GM12878 (cell line): ENCODE measurements around the gene GLIPR2. TPM values are rescaled to one million over a fixed set of nuclear protein-coding genes. Genes with fewer than 3 reads are reported as not detected.

Experiments used
- ATAC-seq: fragments of 200-7000 bp; cut with Tn5 transposase; 3 replicates; pipeline ENCODE4 v1.9.1; 2020; ENCODE audit warnings: mild to moderate bottlenecking, moderate library complexity
- BruUV-seq: library from RNA; stranded (reverse); fragments of 400-500 nt; replicated peaks from 2 replicates; lab custom pipeline; 2021; lab: Mats Ljungman, UMichigan
- CTCF ChIA-PET: fragments of 300-600 bp; sonication (Branson Sonifier 250); formaldehyde crosslinking; extraction: SDS; loops from one replicate; lab custom pipeline; 2021; ENCODE audit warnings: inconsistent platforms; lab: Yijun Ruan, JAX
- POLR2A ChIA-PET: fragments of 350-600 bp; formaldehyde crosslinking; extraction: SDS; loops from one replicate; lab custom pipeline; 2021; ENCODE audit warnings: inconsistent platforms; lab: Charles Lee
- RAD21 ChIA-PET: fragments of 300-600 bp; sonication (Branson Sonifier 250); formaldehyde crosslinking; loops from one replicate; lab custom pipeline; 2023; ENCODE audit warnings: antibody characterized with exemption; ENCODE audit not compliant: unreplicated experiment; lab: Charles Lee
- SMC1A ChIA-PET: fragments of 300-600 bp; sonication (Branson Sonifier 250); formaldehyde crosslinking; loops from one replicate; lab custom pipeline; 2023; ENCODE audit not compliant: unreplicated experiment, uncharacterized antibody; lab: Charles Lee
- DNase-seq: peaks from one replicate; pipeline ENCODE4 v3.0.0-alpha.2; 2011; ENCODE audit warnings: low read depth, low spot score
- FAIRE-seq: peaks from 3 replicates; lab custom pipeline; 2011; peaks lifted over from hg19 to GRCh38; lab: Jason Lieb, UNC
- H2AFZ ChIP-seq: 2 replicates; pipeline ENCODE4 v1.6.0; 2011; ENCODE audit warnings: low read depth, low read length, control low read depth; ENCODE audit not compliant: control insufficient read depth
- H3K27ac ChIP-seq: 2 replicates; pipeline ENCODE4 v1.5.1; 2011; ENCODE audit warnings: control low read depth; ENCODE audit not compliant: control insufficient read depth, insufficient read depth
- H3K27me3 ChIP-seq, 2 experiments: replicated peaks in 1 of 2; 2 replicates each; pipeline versions ENCODE4 v1.6.0 to v1.6.1; 2011; ENCODE audit warnings: low read length in 1 of 2; ENCODE audit not compliant: control insufficient read depth in 2 of 2, insufficient read depth in 2 of 2
- H3K36me3 ChIP-seq, 2 experiments: 2 replicates each; pipeline ENCODE4 v1.5.1; 2011; ENCODE audit warnings: low read length in 1 of 2; ENCODE audit not compliant: control insufficient read depth in 2 of 2, insufficient read depth in 2 of 2
- H3K4me1 ChIP-seq: 2 replicates; pipeline ENCODE4 v1.6.1; 2011; ENCODE audit warnings: mild to moderate bottlenecking, low read length, moderate library complexity, mixed read lengths; ENCODE audit not compliant: control insufficient read depth, insufficient read depth
- H3K4me2 ChIP-seq: 2 replicates; pipeline ENCODE4 v1.6.0; 2011; ENCODE audit warnings: control low read depth; ENCODE audit not compliant: control insufficient read depth, insufficient read depth
- H3K4me3 ChIP-seq: fragments of 200-600 bp; sonication (generic); 2 replicates; pipeline ENCODE4 v1.5.1; 2016
- H3K79me2 ChIP-seq: 2 replicates; pipeline ENCODE4 v1.6.0; 2011; ENCODE audit warnings: low read length; ENCODE audit not compliant: control insufficient read depth, insufficient read depth
- H3K9ac ChIP-seq: 2 replicates; pipeline ENCODE4 v1.8.0; 2011; ENCODE audit warnings: low read length, control low read depth, mixed read lengths; ENCODE audit not compliant: control insufficient read depth, insufficient read depth
- H3K9me3 ChIP-seq: replicated peaks from 3 replicates; pipeline ENCODE4 v1.5.1; 2011; ENCODE audit warnings: mild to moderate bottlenecking, low read length; ENCODE audit not compliant: control insufficient read depth, insufficient read depth
- H4K20me1 ChIP-seq: 2 replicates; pipeline ENCODE4 v1.6.0; 2011; ENCODE audit not compliant: control insufficient read depth, insufficient read depth
- BACH1 ChIP-seq: fragments of 450-650 bp; IDR thresholded peaks from 2 replicates; pipeline ENCODE4 v1.6.1; 2017; ENCODE audit warnings: mild to moderate bottlenecking, borderline replicate concordance
- FOXM1 ChIP-seq: IDR thresholded peaks from 2 replicates; pipeline ENCODE4 v1.6.1; 2012; ENCODE audit warnings: low read depth, mild to moderate bottlenecking, inconsistent platforms, low read length, moderate library complexity
- JUNB ChIP-seq: IDR thresholded peaks from 2 replicates; pipeline ENCODE4 v1.6.1; 2016; ENCODE audit warnings: antibody characterized with exemption, mild to moderate bottlenecking
- NR2C2 ChIP-seq: IDR thresholded peaks from 2 replicates; pipeline ENCODE4 v1.6.1; 2011; ENCODE audit warnings: borderline replicate concordance, low read depth; ENCODE audit not compliant: control insufficient read depth, insufficient read length
- NRF1 ChIP-seq: conservative IDR thresholded peaks from 2 replicates; pipeline ENCODE4 v1.6.1; 2011; ENCODE audit warnings: mild to moderate bottlenecking, low read depth, low read length, improper control_type of control experiment
- PAX8 ChIP-seq: fragments of 450-650 bp; IDR thresholded peaks from 2 replicates; pipeline ENCODE4 v1.6.1; 2017; ENCODE audit warnings: mild to moderate bottlenecking, moderate library complexity
- POU2F2 ChIP-seq: IDR thresholded peaks from 3 replicates; pipeline ENCODE4 v1.6.1; 2011; ENCODE audit warnings: low read depth, mild to moderate bottlenecking, low read length, borderline replicate concordance
- RELA ChIP-seq: fragments of 450-650 bp; IDR thresholded peaks from 2 replicates; pipeline ENCODE4 v1.8.0; 2014; ENCODE audit warnings: borderline replicate concordance; ENCODE audit not compliant: partially characterized antibody
- SMAD5 ChIP-seq: IDR thresholded peaks from 2 replicates; pipeline ENCODE4 v1.6.1; 2016; ENCODE audit warnings: antibody characterized with exemption, low read depth
- SPI1 ChIP-seq: IDR thresholded peaks from 2 replicates; pipeline ENCODE4 v1.6.1; 2011; ENCODE audit warnings: low read depth, mild to moderate bottlenecking, low read length, moderate library complexity, borderline replicate concordance; ENCODE audit not compliant: insufficient read depth
- TAF1 ChIP-seq: IDR thresholded peaks from 2 replicates; pipeline ENCODE4 v1.6.1; 2011; ENCODE audit warnings: mild to moderate bottlenecking, low read depth, low read length, borderline replicate concordance
- TBL1XR1 ChIP-seq: IDR thresholded peaks from 2 replicates; pipeline ENCODE4 v1.6.1; 2012; ENCODE audit warnings: low read depth, low read length, improper control_type of control experiment
- ZSCAN29 ChIP-seq: fragments of 450-650 bp; IDR thresholded peaks from 2 replicates; pipeline ENCODE4 v1.6.1; 2017; ENCODE audit warnings: mild to moderate bottlenecking, moderate library complexity
- whole genome bisulfite sequencing: methylation state at CpG from one replicate; pipeline ENCODE4 v1.1.6; 2016; ENCODE audit warnings: low lambda C conversion rate; ENCODE audit not compliant: insufficient replicate concordance, insufficient coverage; ENCODE audit errors: missing lambda C conversion rate; 5-methylcytosine and 5-hydroxymethylcytosine counted together
- in situ Hi-C: fragments of 300-500 bp; cut with MboI; formaldehyde crosslinking; loops from 9 replicates; pipeline ENCODE4 v1.14.3; 2018; ENCODE audit warnings: mixed read lengths
- intact Hi-C: fragments of 100-400 bp; cut with micrococcal nuclease; formaldehyde crosslinking; loops from one replicate; pipeline ENCODE4 v1.14.2; 2022; ENCODE audit not compliant: unreplicated experiment
- polyA plus RNA-seq, 11 experiments: library from polyadenylated mRNA; depleted of rRNA in 4 of 11; unstranded in 6 of 11; stranded (reverse) in 5 of 11; fragments of >200 nt; fragmentation: Nextera tagmentation in 4 of 11; fragmentation: Illumina TruSeq in 1 of 11; extraction: Ambion mirVana in 4 of 11; extraction: Trizol in 1 of 11; gene quantifications; 1 replicate in 1 of 11; 2 replicates in 10 of 11; pipeline versions ENCODE4 v1.2.1 to v1.2.3, GENCODE V29; 2011 to 2016; ENCODE audit warnings: inconsistent platforms in 2 of 11, missing spikeins in 2 of 11, low read depth in 1 of 11
- total RNA-seq, 4 experiments: library from RNA; depleted of rRNA in 3 of 4; stranded (reverse); fragments of >200 nt in 3 of 4; fragmentation: Illumina TruSeq in 1 of 4; extraction: Trizol in 1 of 4; gene quantifications; 2 replicates each; pipeline versions ENCODE4 v1.2.1 to v1.2.3, GENCODE V29; 2013 to 2021
- TF ChIP-seq, protein P1 (sequence below): IDR thresholded peaks from 2 replicates; pipeline ENCODE4 v1.6.1; 2012; ENCODE audit warnings: improper control_type of control experiment, low read depth, low read length; ENCODE audit not compliant: insufficient replicate concordance

The GLIPR2 gene
- total and polyA plus RNA-seq, 10 of the 15 experiments (the other 5 are each of a cell fraction or from before 2014, with no cell fraction given), result 0.41 to 3.5 (median 2.2) TPM

- H3K4me2 ChIP-seq, result no peak overlapping the region
- WGBS, result 34% methylated on average over 2 of the region's 2 CpGs
- no peak for DNase-seq
- intact Hi-C loops, result no loop called here
- in situ Hi-C loops, result no loop called here
- ChIA-PET SMC1A (no interaction called here), CTCF (interaction anchor here (0.6 to 4.3 kb wide), 2 partner anchors 66 to 71 kb away, joined by 3 to 19 read pairs; no protein-coding TSS in a partner anchor), POLR2A (no interaction called here), RAD21 (no interaction called here)
- ATAC-seq, result no peak
- H4K20me1 ChIP-seq, result no peaks in the 10 kb centered on the region
- no peak for FAIRE-seq
- H3K9ac ChIP-seq, result no peak overlapping the region
- H3K36me3 ChIP-seq, result no peaks in the 10 kb centered on the region
- no TSS peak for BruUV-seq
- H3K79me2 ChIP-seq, result no peaks in the 10 kb centered on the region
- no peak overlapping the region for H3K4me3 ChIP-seq
- H3K4me1 ChIP-seq, result no peaks in the 10 kb centered on the region
- H3K27me3 ChIP-seq, result no peaks in the 10 kb centered on the region; a peak in 2 of 4 replicates
- no peak overlapping the region for H3K27ac ChIP-seq
- TF ChIP-seq NRF1 (no peak), JUNB (no peak)
- H2AFZ ChIP-seq, result no peak overlapping the region
- no peaks in the 10 kb centered on the region for H3K9me3 ChIP-seq
These were observed 37.3 kb downstream of the GLIPR2 start for GRCh38 chr9:36173861-36174260.

- DNase-seq (no peak), ATAC-seq (no peak), FAIRE-seq (no peak)
- H3K4me1 ChIP-seq, result no peaks in the 10 kb centered on the region
- no peak overlapping the region for H3K4me3 ChIP-seq
- no peaks in the 10 kb centered on the region for H4K20me1 ChIP-seq
- 58% methylated on average over 7 of the region's 7 CpGs for WGBS
- no peaks in the 10 kb centered on the region; a peak in 2 of 4 replicates for H3K27me3 ChIP-seq
- H3K36me3 ChIP-seq, result no peaks in the 10 kb centered on the region
- H3K27ac ChIP-seq, result no peak overlapping the region
- POLR2A ChIA-PET, result no interaction called here
- no peak overlapping the region for H3K4me2 ChIP-seq
- H3K79me2 ChIP-seq, result no peaks in the 10 kb centered on the region
- H3K9me3 ChIP-seq, result no peaks in the 10 kb centered on the region
- CTCF ChIA-PET, result interaction anchor here (0.6 to 4.3 kb wide), 2 partner anchors 66 to 72 kb away, joined by 3 to 19 read pairs; no protein-coding TSS in a partner anchor
- no TSS peak for BruUV-seq
- SMC1A ChIA-PET, result no interaction called here
- RAD21 ChIA-PET, result no interaction called here
- H3K9ac ChIP-seq, result no peak overlapping the region
- no peak overlapping the region for H2AFZ ChIP-seq
- intact Hi-C loops (no loop called here), in situ Hi-C loops (no loop called here)
- TF ChIP-seq ZSCAN29 (no peak), FOXM1 (no peak), TAF1 (no peak), TBL1XR1 (no peak), RELA (no peak), NR2C2 (no peak), POU2F2 (no peak), SPI1 (no peak), SMAD5 (no peak), PAX8 (no peak), BACH1 (no peak)
- TF ChIP-seq, protein P1, sequence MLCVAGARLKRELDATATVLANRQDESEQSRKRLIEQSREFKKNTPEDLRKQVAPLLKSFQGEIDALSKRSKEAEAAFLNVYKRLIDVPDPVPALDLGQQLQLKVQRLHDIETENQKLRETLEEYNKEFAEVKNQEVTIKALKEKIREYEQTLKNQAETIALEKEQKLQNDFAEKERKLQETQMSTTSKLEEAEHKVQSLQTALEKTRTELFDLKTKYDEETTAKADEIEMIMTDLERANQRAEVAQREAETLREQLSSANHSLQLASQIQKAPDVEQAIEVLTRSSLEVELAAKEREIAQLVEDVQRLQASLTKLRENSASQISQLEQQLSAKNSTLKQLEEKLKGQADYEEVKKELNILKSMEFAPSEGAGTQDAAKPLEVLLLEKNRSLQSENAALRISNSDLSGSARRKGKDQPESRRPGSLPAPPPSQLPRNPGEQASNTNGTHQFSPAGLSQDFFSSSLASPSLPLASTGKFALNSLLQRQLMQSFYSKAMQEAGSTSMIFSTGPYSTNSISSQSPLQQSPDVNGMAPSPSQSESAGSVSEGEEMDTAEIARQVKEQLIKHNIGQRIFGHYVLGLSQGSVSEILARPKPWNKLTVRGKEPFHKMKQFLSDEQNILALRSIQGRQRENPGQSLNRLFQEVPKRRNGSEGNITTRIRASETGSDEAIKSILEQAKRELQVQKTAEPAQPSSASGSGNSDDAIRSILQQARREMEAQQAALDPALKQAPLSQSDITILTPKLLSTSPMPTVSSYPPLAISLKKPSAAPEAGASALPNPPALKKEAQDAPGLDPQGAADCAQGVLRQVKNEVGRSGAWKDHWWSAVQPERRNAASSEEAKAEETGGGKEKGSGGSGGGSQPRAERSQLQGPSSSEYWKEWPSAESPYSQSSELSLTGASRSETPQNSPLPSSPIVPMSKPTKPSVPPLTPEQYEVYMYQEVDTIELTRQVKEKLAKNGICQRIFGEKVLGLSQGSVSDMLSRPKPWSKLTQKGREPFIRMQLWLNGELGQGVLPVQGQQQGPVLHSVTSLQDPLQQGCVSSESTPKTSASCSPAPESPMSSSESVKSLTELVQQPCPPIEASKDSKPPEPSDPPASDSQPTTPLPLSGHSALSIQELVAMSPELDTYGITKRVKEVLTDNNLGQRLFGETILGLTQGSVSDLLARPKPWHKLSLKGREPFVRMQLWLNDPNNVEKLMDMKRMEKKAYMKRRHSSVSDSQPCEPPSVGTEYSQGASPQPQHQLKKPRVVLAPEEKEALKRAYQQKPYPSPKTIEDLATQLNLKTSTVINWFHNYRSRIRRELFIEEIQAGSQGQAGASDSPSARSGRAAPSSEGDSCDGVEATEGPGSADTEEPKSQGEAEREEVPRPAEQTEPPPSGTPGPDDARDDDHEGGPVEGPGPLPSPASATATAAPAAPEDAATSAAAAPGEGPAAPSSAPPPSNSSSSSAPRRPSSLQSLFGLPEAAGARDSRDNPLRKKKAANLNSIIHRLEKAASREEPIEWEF, result no peak
These were observed 37.7 kb downstream of the GLIPR2 start for GRCh38 chr9:36174271-36174670.
